Activated CD4-positive, alpha-beta memory T cell treated with anti-CD3 and anti-CD28 coated beads, Interleukin-2, amount 10 ng/mL, durations not matched to agents 7 days and 5 days (primary cell): Measurements from ENCODE around the gene PASD1. TPM values are rescaled to one million over a fixed set of nuclear protein-coding genes. Genes with fewer than 3 reads are reported as not detected.
"Not testable (repeated sequence)": the region's sequence is repeated elsewhere in the genome, so short reads cannot be mapped to it uniquely, and the experiment has no call there.

Experiments
- CTCF ChIA-PET: fragments of 350-600 bp; sonication (Branson Sonifier 250); formaldehyde crosslinking; loops from one replicate; lab custom pipeline; 2021; ENCODE audit warnings: antibody characterized with exemption, inconsistent platforms; lab: Charles Lee
- POLR2A ChIA-PET: fragments of 350-600 bp; sonication (Branson Sonifier 250); formaldehyde crosslinking; loops from one replicate; lab custom pipeline; 2021; ENCODE audit warnings: antibody characterized with exemption; lab: Charles Lee
- DNase-seq: peaks from one replicate; pipeline ENCODE4 v3.0.0-alpha.2; 2020
- H3K27ac Mint-ChIP-seq: one replicate; pipeline ENCODE4 v1.8.0; 2021; ENCODE audit warnings: mild to moderate bottlenecking, mixed read lengths
- H3K27me3 Mint-ChIP-seq: one replicate; pipeline ENCODE4 v1.8.0; 2021; ENCODE audit warnings: mixed read lengths
- H3K36me3 Mint-ChIP-seq: one replicate; pipeline ENCODE4 v1.8.0; 2021; ENCODE audit warnings: low read depth, mixed read lengths
- H3K4me1 Mint-ChIP-seq: one replicate; pipeline ENCODE4 v1.8.0; 2021; ENCODE audit warnings: mixed read lengths
- H3K4me3 Mint-ChIP-seq: one replicate; pipeline ENCODE4 v1.8.0; 2021; ENCODE audit warnings: mild to moderate bottlenecking, mixed read lengths
- H3K9me3 Mint-ChIP-seq: one replicate; pipeline ENCODE4 v1.8.0; 2021; ENCODE audit warnings: mixed read lengths
- total RNA-seq, 2 experiments: library from RNA; stranded (reverse); gene quantifications; one replicate each; pipeline ENCODE4 v1.2.3, GENCODE V29; 2021

The PASD1 gene
- total RNA-seq, 2 experiments from 2014 or later: not detected

GRCh38 chrX:151562485-151562884 is 990 bp upstream of the PASD1 start:
- H3K27me3 Mint-ChIP-seq, H3K9me3 Mint-ChIP-seq, H3K27ac Mint-ChIP-seq, H3K4me1 Mint-ChIP-seq, H3K4me3 Mint-ChIP-seq, DNase-seq, H3K36me3 Mint-ChIP-seq, POLR2A ChIA-PET, CTCF ChIA-PET: not testable (repeated sequence)

- H3K27ac Mint-ChIP-seq, H3K4me3 Mint-ChIP-seq: not testable (repeated sequence)
Observed at GRCh38 chrX:151563003-151563402, 472 bp upstream of the PASD1 start.

GRCh38 chrX:151564035-151564434 is 560 bp downstream of the PASD1 start:
- ChIA-PET CTCF (no interaction called here), POLR2A (no interaction called here)
- no peak for DNase-seq
- Mint-ChIP-seq H3K27ac (no peak overlapping the region), H3K9me3 (no peaks in the 10 kb centered on the region), H3K27me3 (no peaks in the 10 kb centered on the region), H3K36me3 (no peaks in the 10 kb centered on the region), H3K4me3 (no peak overlapping the region), H3K4me1 (no peaks in the 10 kb centered on the region)

More at GRCh38 chrX:151563003-151563402, 472 bp upstream of the PASD1 start:
- H3K4me1 Mint-ChIP-seq, H3K36me3 Mint-ChIP-seq, CTCF ChIA-PET, H3K9me3 Mint-ChIP-seq, H3K27me3 Mint-ChIP-seq, POLR2A ChIA-PET, DNase-seq: not testable (repeated sequence)

- CTCF ChIA-PET, H3K27ac Mint-ChIP-seq, H3K36me3 Mint-ChIP-seq, H3K27me3 Mint-ChIP-seq, DNase-seq, H3K4me3 Mint-ChIP-seq, POLR2A ChIA-PET, H3K4me1 Mint-ChIP-seq, H3K9me3 Mint-ChIP-seq: not testable (repeated sequence)
Observed at GRCh38 chrX:151566872-151567271, 3.4 kb downstream of the PASD1 start.

GRCh38 chrX:151570561-151570960 is 7.1 kb downstream of the PASD1 start:
- H3K36me3 Mint-ChIP-seq: no peaks in the 10 kb centered on the region
- H3K4me1 Mint-ChIP-seq: no peaks in the 10 kb centered on the region
- H3K4me3 Mint-ChIP-seq: no peak overlapping the region
- ChIA-PET CTCF (no interaction called here), POLR2A (no interaction called here)
- H3K27ac Mint-ChIP-seq: no peak overlapping the region
- no peaks in the 10 kb centered on the region for H3K9me3 Mint-ChIP-seq
- peaks cover 4% of the 10 kb centered on the region for H3K27me3 Mint-ChIP-seq
- DNase-seq: no peak

- H3K27ac Mint-ChIP-seq, DNase-seq, H3K4me1 Mint-ChIP-seq, H3K4me3 Mint-ChIP-seq, H3K27me3 Mint-ChIP-seq, H3K9me3 Mint-ChIP-seq, H3K36me3 Mint-ChIP-seq, POLR2A ChIA-PET, CTCF ChIA-PET: not testable (repeated sequence)
Observed at GRCh38 chrX:151593384-151593783, 29.9 kb downstream of the PASD1 start.

GRCh38 chrX:151596282-151596681 is 32.8 kb downstream of the PASD1 start:
- H3K27ac Mint-ChIP-seq: no peak overlapping the region
- ChIA-PET CTCF (no interaction called here), POLR2A (no interaction called here)
- no peaks in the 10 kb centered on the region for H3K4me1 Mint-ChIP-seq
- no peaks in the 10 kb centered on the region for H3K36me3 Mint-ChIP-seq
- no peaks in the 10 kb centered on the region for H3K27me3 Mint-ChIP-seq
- no peak overlapping the region for H3K4me3 Mint-ChIP-seq
- H3K9me3 Mint-ChIP-seq: no peaks in the 10 kb centered on the region
- no peak for DNase-seq

GRCh38 chrX:151604931-151605330 is 41.5 kb downstream of the PASD1 start:
- POLR2A ChIA-PET: no interaction called here
- Mint-ChIP-seq H3K9me3 (no peaks in the 10 kb centered on the region), H3K4me1 (no peaks in the 10 kb centered on the region), H3K27me3 (no peaks in the 10 kb centered on the region), H3K4me3 (no peak overlapping the region), H3K27ac (no peak overlapping the region), H3K36me3 (no peaks in the 10 kb centered on the region)
- DNase-seq: no peak
- CTCF ChIA-PET: no interaction called here

GRCh38 chrX:151609222-151609621 is 45.7 kb downstream of the PASD1 start:
- H3K4me3 Mint-ChIP-seq: no peak overlapping the region
- DNase-seq: no peak
- H3K36me3 Mint-ChIP-seq: no peaks in the 10 kb centered on the region
- no peaks in the 10 kb centered on the region for H3K9me3 Mint-ChIP-seq
- H3K27ac Mint-ChIP-seq: no peak overlapping the region
- ChIA-PET CTCF (no interaction called here), POLR2A (no interaction called here)
- no peaks in the 10 kb centered on the region for H3K4me1 Mint-ChIP-seq
- H3K27me3 Mint-ChIP-seq: no peaks in the 10 kb centered on the region

- DNase-seq: no peak
- Mint-ChIP-seq H3K36me3 (no peaks in the 10 kb centered on the region), H3K27ac (no peak overlapping the region), H3K4me1 (no peaks in the 10 kb centered on the region), H3K4me3 (no peak overlapping the region), H3K9me3 (no peaks in the 10 kb centered on the region), H3K27me3 (no peaks in the 10 kb centered on the region)
- ChIA-PET POLR2A (no interaction called here), CTCF (no interaction called here)
Observed at GRCh38 chrX:151621422-151621821, 57.9 kb downstream of the PASD1 start.

GRCh38 chrX:151624677-151625076 is 61.2 kb downstream of the PASD1 start:
- Mint-ChIP-seq H3K4me3 (no peak overlapping the region), H3K4me1 (no peaks in the 10 kb centered on the region), H3K27me3 (no peaks in the 10 kb centered on the region), H3K9me3 (no peaks in the 10 kb centered on the region), H3K36me3 (no peaks in the 10 kb centered on the region), H3K27ac (no peak overlapping the region)
- ChIA-PET POLR2A (no interaction called here), CTCF (no interaction called here)
- DNase-seq: no peak

- peaks cover 3% of the 10 kb centered on the region for H3K27me3 Mint-ChIP-seq
- no peak overlapping the region for H3K4me3 Mint-ChIP-seq
- DNase-seq: no peak
- ChIA-PET CTCF (no interaction called here), POLR2A (no interaction called here)
- no peaks in the 10 kb centered on the region for H3K36me3 Mint-ChIP-seq
- no peaks in the 10 kb centered on the region for H3K9me3 Mint-ChIP-seq
- H3K4me1 Mint-ChIP-seq: no peaks in the 10 kb centered on the region
- no peak overlapping the region for H3K27ac Mint-ChIP-seq
Observed at GRCh38 chrX:151631822-151632221, 68.3 kb downstream of the PASD1 start.

GRCh38 chrX:151633157-151633556 is 69.7 kb downstream of the PASD1 start:
- Mint-ChIP-seq H3K4me1 (no peaks in the 10 kb centered on the region), H3K27ac (no peak overlapping the region), H3K27me3 (peaks cover 3% of the 10 kb centered on the region), H3K36me3 (no peaks in the 10 kb centered on the region), H3K4me3 (no peak overlapping the region), H3K9me3 (no peaks in the 10 kb centered on the region)
- no peak for DNase-seq
- ChIA-PET POLR2A (no interaction called here), CTCF (no interaction called here)

GRCh38 chrX:151634937-151635336 is 71.5 kb downstream of the PASD1 start:
- H3K4me3 Mint-ChIP-seq: no peak overlapping the region
- POLR2A ChIA-PET: no interaction called here
- H3K9me3 Mint-ChIP-seq: no peaks in the 10 kb centered on the region
- no peak overlapping the region for H3K27ac Mint-ChIP-seq
- CTCF ChIA-PET: no interaction called here
- no peaks in the 10 kb centered on the region for H3K36me3 Mint-ChIP-seq
- no peaks in the 10 kb centered on the region for H3K4me1 Mint-ChIP-seq
- peaks cover 3% of the 10 kb centered on the region for H3K27me3 Mint-ChIP-seq
- DNase-seq: no peak

- Mint-ChIP-seq H3K27ac (no peak overlapping the region), H3K9me3 (no peaks in the 10 kb centered on the region), H3K36me3 (no peaks in the 10 kb centered on the region), H3K4me1 (no peaks in the 10 kb centered on the region), H3K27me3 (no peaks in the 10 kb centered on the region), H3K4me3 (no peak overlapping the region)
- ChIA-PET CTCF (no interaction called here), POLR2A (no interaction called here)
- DNase-seq: no peak
Observed at GRCh38 chrX:151641564-151641963, 78.1 kb downstream of the PASD1 start.
